Measurements from ENCODE around the gene GPR26.

GRCh38 chr10:123620621-123621020 lies 45.5 kb upstream of the GPR26 start:
- TF ChIP-seq POLR2AphosphoS5 (IDR thresholded peaks at IDR 0.05; ENCODE audit: low read depth, low read length) (no peak), POLR2A (IDR thresholded peaks at IDR 0.05; ENCODE audit: low read depth, low read length) (no peak), TAF1 (IDR thresholded peaks at IDR 0.05; ENCODE audit: borderline replicate concordance, low read depth, low read length) (no peak)
